Loucy (cell line): ENCODE data around the gene CDH4.

Experiments used
- H2AFZ ChIP-seq: fragments of 200-600 bp; sonication (generic); 2 replicates; pipeline ENCODE4 v1.6.0; 2016; ENCODE audit warnings: antibody characterized with exemption, mild to moderate bottlenecking, low read length, moderate library complexity
- H3F3A ChIP-seq: fragments of 200-600 bp; 2 replicates; pipeline ENCODE4 v1.6.0; 2016; ENCODE audit warnings: antibody characterized with exemption, low read depth, mild to moderate bottlenecking
- H3K27me3 ChIP-seq: fragments of 200-600 bp; sonication (generic); 2 replicates; pipeline ENCODE4 v1.6.1; 2014; ENCODE audit warnings: low read length, mild to moderate bottlenecking; ENCODE audit not compliant: insufficient read depth, poor library complexity, severe bottlenecking
- H3K36me3 ChIP-seq: fragments of 200-600 bp; sonication (generic); 2 replicates; pipeline ENCODE4 v1.6.1; 2016; ENCODE audit warnings: low read length; ENCODE audit not compliant: insufficient read depth
- H3K4me1 ChIP-seq: fragments of 200-600 bp; sonication (generic); 2 replicates; pipeline ENCODE4 v1.5.1; 2014; ENCODE audit warnings: low read length, mild to moderate bottlenecking; ENCODE audit not compliant: insufficient read depth, poor library complexity, severe bottlenecking
- H3K4me2 ChIP-seq: fragments of 200-600 bp; sonication (generic); 2 replicates; pipeline ENCODE4 v1.6.0; 2014; ENCODE audit warnings: antibody characterized with exemption, low read length, low read depth, mild to moderate bottlenecking; ENCODE audit not compliant: poor library complexity, severe bottlenecking
- H3K4me3 ChIP-seq: fragments of 200-600 bp; sonication (generic); 2 replicates; pipeline ENCODE4 v1.5.1; 2014; ENCODE audit warnings: low read length, mild to moderate bottlenecking, mixed read lengths; ENCODE audit not compliant: poor library complexity, severe bottlenecking
- H3K79me2 ChIP-seq: fragments of 200-600 bp; sonication (generic); 2 replicates; pipeline ENCODE4 v1.6.1; 2014; ENCODE audit warnings: low read length; ENCODE audit not compliant: insufficient read depth
- H3K9ac ChIP-seq: fragments of 200-600 bp; sonication (generic); 2 replicates; pipeline ENCODE4 v1.6.0; 2014; ENCODE audit warnings: mild to moderate bottlenecking, low read depth, low read length, moderate library complexity; ENCODE audit not compliant: poor library complexity, severe bottlenecking
- H3K9me2 ChIP-seq: fragments of 200-600 bp; sonication (generic); replicated peaks from 2 replicates; pipeline ENCODE4 v1.6.1; 2016; ENCODE audit warnings: low read depth, low read length, mixed read lengths
- H3K9me3 ChIP-seq: fragments of 200-600 bp; sonication (generic); 2 replicates; pipeline ENCODE4 v1.6.1; 2014; ENCODE audit warnings: mild to moderate bottlenecking, antibody characterized with exemption, low read length, low read depth; ENCODE audit not compliant: insufficient read depth
- H4K20me1 ChIP-seq: fragments of 200-600 bp; sonication (generic); 2 replicates; pipeline ENCODE4 v1.6.0; 2014; ENCODE audit warnings: antibody characterized with exemption, low read length, mild to moderate bottlenecking; ENCODE audit not compliant: insufficient read depth, poor library complexity, severe bottlenecking
- EZH2phosphoT487 ChIP-seq: fragments of 200-600 bp; IDR thresholded peaks from 2 replicates; pipeline ENCODE4 v1.6.1; 2018; ENCODE audit warnings: antibody characterized with exemption, mild to moderate bottlenecking, moderate library complexity, borderline replicate concordance
- TF ChIP-seq, protein P1 (sequence below): fragments of 200-600 bp; sonication (generic); conservative IDR thresholded peaks from 2 replicates; pipeline ENCODE4 v1.5.1; 2014; ENCODE audit warnings: mild to moderate bottlenecking, antibody characterized with exemption, low read length

CDH4 gene

DNA sequence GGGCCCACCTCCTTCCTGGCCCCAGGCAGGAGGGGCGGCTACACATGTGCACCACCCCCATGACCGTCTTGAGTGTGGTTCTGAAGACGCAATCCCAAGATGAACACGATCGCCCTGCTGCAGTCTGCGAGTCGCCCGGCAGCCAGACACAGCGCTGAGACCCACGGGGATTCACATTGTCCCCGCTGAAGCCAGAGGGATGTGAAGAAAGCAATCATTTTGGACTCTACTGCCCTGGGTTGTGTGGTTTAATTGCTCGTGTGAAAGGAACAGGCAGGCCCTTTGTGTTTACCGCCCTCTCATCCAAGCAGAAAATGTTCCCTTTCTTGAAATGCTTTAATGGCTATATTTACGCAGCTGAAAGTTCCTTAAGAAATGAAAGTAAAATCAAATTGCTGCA, 534.2 kb downstream of the CDH4 start:
- Histone ChIP-seq H3K27me3 (no peaks in the 10 kb centered on the region), H3F3A (no peaks in the 10 kb centered on the region), H3K36me3 (no peaks in the 10 kb centered on the region), H3K9me2 (no peaks in the 10 kb centered on the region), H2AFZ (no peak overlapping the region), H3K4me1 (no peaks in the 10 kb centered on the region), H3K79me2 (no peaks in the 10 kb centered on the region), H4K20me1 (no peaks in the 10 kb centered on the region), H3K4me2 (no peak overlapping the region), H3K9ac (no peak overlapping the region), H3K4me3 (no peak overlapping the region), H3K9me3 (no peaks in the 10 kb centered on the region)
- no peak for TF ChIP-seq EZH2phosphoT487
- TF ChIP-seq, protein P1, sequence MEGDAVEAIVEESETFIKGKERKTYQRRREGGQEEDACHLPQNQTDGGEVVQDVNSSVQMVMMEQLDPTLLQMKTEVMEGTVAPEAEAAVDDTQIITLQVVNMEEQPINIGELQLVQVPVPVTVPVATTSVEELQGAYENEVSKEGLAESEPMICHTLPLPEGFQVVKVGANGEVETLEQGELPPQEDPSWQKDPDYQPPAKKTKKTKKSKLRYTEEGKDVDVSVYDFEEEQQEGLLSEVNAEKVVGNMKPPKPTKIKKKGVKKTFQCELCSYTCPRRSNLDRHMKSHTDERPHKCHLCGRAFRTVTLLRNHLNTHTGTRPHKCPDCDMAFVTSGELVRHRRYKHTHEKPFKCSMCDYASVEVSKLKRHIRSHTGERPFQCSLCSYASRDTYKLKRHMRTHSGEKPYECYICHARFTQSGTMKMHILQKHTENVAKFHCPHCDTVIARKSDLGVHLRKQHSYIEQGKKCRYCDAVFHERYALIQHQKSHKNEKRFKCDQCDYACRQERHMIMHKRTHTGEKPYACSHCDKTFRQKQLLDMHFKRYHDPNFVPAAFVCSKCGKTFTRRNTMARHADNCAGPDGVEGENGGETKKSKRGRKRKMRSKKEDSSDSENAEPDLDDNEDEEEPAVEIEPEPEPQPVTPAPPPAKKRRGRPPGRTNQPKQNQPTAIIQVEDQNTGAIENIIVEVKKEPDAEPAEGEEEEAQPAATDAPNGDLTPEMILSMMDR = no peak

DNA sequence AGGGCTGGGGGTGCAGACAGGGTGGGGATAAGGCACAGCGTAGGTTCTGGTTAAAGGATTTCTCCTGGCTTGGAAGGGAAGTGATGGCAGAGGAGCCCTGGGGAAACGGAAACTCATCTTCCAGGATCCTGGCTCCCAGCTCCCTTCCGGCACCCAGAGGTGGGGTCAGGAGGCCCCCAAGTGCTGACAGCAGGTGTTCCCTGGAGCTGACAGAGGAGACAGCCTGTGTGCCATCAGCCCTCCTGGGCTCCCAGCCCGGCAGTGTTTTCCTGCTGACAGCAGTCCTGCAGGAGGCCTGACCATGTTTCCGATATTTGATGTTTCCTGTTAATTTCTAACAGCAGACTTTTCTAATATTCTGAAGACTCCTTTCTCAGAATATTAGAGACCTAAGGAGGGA, 536.3 kb downstream of the CDH4 start:
- Histone ChIP-seq H3K4me1 (no peaks in the 10 kb centered on the region), H4K20me1 (no peaks in the 10 kb centered on the region), H3F3A (no peaks in the 10 kb centered on the region), H3K79me2 (no peaks in the 10 kb centered on the region), H3K9me3 (no peaks in the 10 kb centered on the region), H3K4me3 (no peak overlapping the region), H3K36me3 (no peaks in the 10 kb centered on the region), H3K27me3 (no peaks in the 10 kb centered on the region), H3K4me2 (no peak overlapping the region), H3K9me2 (no peaks in the 10 kb centered on the region), H3K9ac (no peak overlapping the region), H2AFZ (no peak overlapping the region)
- TF ChIP-seq, protein P1 = no peak
- no peak for TF ChIP-seq EZH2phosphoT487

DNA sequence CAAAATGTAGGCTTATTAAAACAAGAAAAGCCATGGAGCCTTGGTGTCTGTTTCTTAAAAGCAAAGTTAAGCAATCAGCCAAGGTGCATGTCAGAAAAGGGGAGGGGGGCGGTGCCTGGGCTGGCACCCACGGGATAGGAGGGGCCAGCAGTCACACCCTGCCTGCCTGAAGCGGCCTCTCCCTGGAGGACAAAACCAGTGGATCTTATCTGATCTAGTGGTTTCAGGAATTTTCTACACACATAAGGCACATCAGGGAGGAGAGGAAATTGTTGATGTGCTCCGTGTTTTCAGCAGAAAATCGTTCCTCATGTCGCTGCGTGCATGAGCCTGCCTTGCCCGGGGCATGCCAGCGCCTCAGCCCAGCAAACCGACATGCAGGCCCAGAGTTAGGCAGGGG, 537.3 kb downstream of the CDH4 start:
- Histone ChIP-seq H3K9ac (no peak overlapping the region), H3K27me3 (no peaks in the 10 kb centered on the region), H3K4me1 (no peaks in the 10 kb centered on the region), H3F3A (no peaks in the 10 kb centered on the region), H3K4me3 (no peak overlapping the region), H4K20me1 (no peaks in the 10 kb centered on the region), H3K36me3 (no peaks in the 10 kb centered on the region), H3K4me2 (no peak overlapping the region), H2AFZ (no peak overlapping the region), H3K9me2 (no peaks in the 10 kb centered on the region), H3K9me3 (no peaks in the 10 kb centered on the region), H3K79me2 (no peaks in the 10 kb centered on the region)
- TF ChIP-seq EZH2phosphoT487 = no peak
- TF ChIP-seq, protein P1 = no peak
